DMS114 treated with DMSO at 0.1 percent for 48 hours (cell line): ENCODE measurements around the gene OR1C1.
"Not testable (repeated sequence)": the region's sequence is repeated elsewhere in the genome, so short reads cannot be mapped to it uniquely, and the experiment has no call there.

Experiments
- DNase-seq: peaks from one replicate; lab custom pipeline; 2025; ENCODE audit not compliant: unreplicated experiment; lab: John Stamatoyannopoulos, UW

Gene OR1C1

GRCh38 chr1:247760456-247760855 is at the start of gene OR1C1:
Gene OR1C1 (minus strand): TSS chr1:247760556. CDS start chr1:247758406, 2,150 bp downstream.
- DNase-seq = no peak

GRCh38 chr1:247797518-247797917 is 37.2 kb upstream of the OR1C1 start:
- DNase-seq = no peak

- no peak for DNase-seq
Measured at GRCh38 chr1:247769603-247770002, 9.2 kb upstream of the OR1C1 start.

GRCh38 chr1:247754311-247754710 is 6.0 kb downstream of the OR1C1 start:
- DNase-seq = not testable (repeated sequence)

GRCh38 chr1:247749870-247750269 is 10.5 kb downstream of the OR1C1 start:
- no peak for DNase-seq

- DNase-seq = no peak
Measured at GRCh38 chr1:247748041-247748440, 12.3 kb downstream of the OR1C1 start, which contains the start of gene OR14A2. Gene OR14A2 (minus strand): TSS chr1:247748141.

- no peak for DNase-seq
Measured at GRCh38 chr1:247747616-247748015, 12.7 kb downstream of the OR1C1 start.

- DNase-seq = no peak
Measured at GRCh38 chr1:247746391-247746935, 13.9 kb downstream of the OR1C1 start.

- DNase-seq = not testable (repeated sequence)
Measured at GRCh38 chr1:247742215-247742760, 18.1 kb downstream of the OR1C1 start.

GRCh38 chr1:247741756-247742155 is 18.6 kb downstream of the OR1C1 start:
- DNase-seq = no peak

GRCh38 chr1:247740721-247741120 is 19.6 kb downstream of the OR1C1 start:
- no peak for DNase-seq

GRCh38 chr1:247738315-247738714 is 22.0 kb downstream of the OR1C1 start, which contains the start of gene OR14K1:
Gene OR14K1 (plus strand): TSS chr1:247738615. CDS start chr1:247738615, 0 bp downstream.
- DNase-seq = no peak

GRCh38 chr1:247721222-247721621 is 39.1 kb downstream of the OR1C1 start:
- DNase-seq = no peak

- no peak for DNase-seq
Measured at GRCh38 chr1:247716546-247716945, 43.8 kb downstream of the OR1C1 start, which contains the start of gene OR6F1. Gene OR6F1 (minus strand): TSS chr1:247716646. CDS start chr1:247712755, 3,891 bp downstream.

- no peak for DNase-seq
Measured at GRCh38 chr1:247713753-247714152, 46.6 kb downstream of the OR1C1 start.

- DNase-seq = not testable (repeated sequence)
Measured at GRCh38 chr1:247710681-247711080, 49.7 kb downstream of the OR1C1 start.
